ENCODE data around the gene RBP5.

- TF ChIP-seq SMC3 (IDR thresholded peaks at IDR 0.05; ENCODE audit: borderline replicate concordance, low read length) (no peak), BCL11A (IDR thresholded peaks at IDR 0.05; ENCODE audit: low read depth, low read length) (no peak), TCF3 (IDR thresholded peaks at IDR 0.05; ENCODE audit: borderline replicate concordance, insufficient read depth, low read depth, low read length) (no peak), MXI1 (IDR thresholded peaks at IDR 0.05; ENCODE audit: low read depth, low read length) (no peak), PKNOX1 (IDR thresholded peaks at IDR 0.05) (no peak), EP300 (IDR thresholded peaks at IDR 0.05; ENCODE audit: borderline replicate concordance in 1 of 2, control insufficient read depth in 1 of 2, low read depth in 2 of 2, low read length in 2 of 2) (no peak), JUND (IDR thresholded peaks at IDR 0.05; ENCODE audit: low read depth, low read length) (no peak), TCF7 (IDR thresholded peaks at IDR 0.05; ENCODE audit: borderline replicate concordance) (no peak), LARP7 (IDR thresholded peaks at IDR 0.05) (no peak), PBX3 (IDR thresholded peaks at IDR 0.05; ENCODE audit: insufficient replicate concordance, low read depth, low read length) (no peak)
Observed at GRCh38 chr12:7156259-7157197, 27.8 kb upstream of the RBP5 start.
